Osteoblast (primary cell): ENCODE measurements around the gene DHX15. TPM values are rescaled to one million over a fixed set of nuclear protein-coding genes. Genes with fewer than 3 reads are reported as not detected.

ENCODE experiments used
- DNase-seq: peaks from one replicate; pipeline ENCODE4 v3.0.0; 2011; ENCODE audit warnings: low spot score, mixed read lengths; ENCODE audit not compliant: insufficient read length; ENCODE audit errors: missing footprints
- H2AFZ ChIP-seq: 2 replicates; pipeline ENCODE4 v1.6.0; 2011; ENCODE audit warnings: mild to moderate bottlenecking, low read length
- H3K27ac ChIP-seq: 2 replicates; pipeline ENCODE4 v1.5.1; 2011; ENCODE audit warnings: mild to moderate bottlenecking, low read depth, low read length, moderate library complexity
- H3K27me3 ChIP-seq: 2 replicates; pipeline ENCODE4 v1.6.0; 2012; ENCODE audit warnings: mild to moderate bottlenecking, control low read depth, inconsistent platforms, low read length, moderate library complexity; ENCODE audit not compliant: insufficient read depth
- H3K36me3 ChIP-seq: 2 replicates; pipeline ENCODE4 v1.5.1; 2011; ENCODE audit warnings: mild to moderate bottlenecking, low read length, control low read depth, moderate library complexity; ENCODE audit not compliant: insufficient read depth
- H3K4me1 ChIP-seq: 2 replicates; pipeline ENCODE4 v1.5.1; 2011; ENCODE audit warnings: mild to moderate bottlenecking, low read length, control low read depth, moderate library complexity; ENCODE audit not compliant: insufficient read depth
- H3K4me2 ChIP-seq: 2 replicates; pipeline ENCODE4 v1.6.0; 2011; ENCODE audit warnings: mild to moderate bottlenecking, low read length; ENCODE audit not compliant: insufficient read depth
- H3K4me3 ChIP-seq: fragments of 200-600 bp; sonication (generic); 3 replicates; pipeline ENCODE4 v1.5.1; 2012; ENCODE audit warnings: mild to moderate bottlenecking, low read length, inconsistent platforms; ENCODE audit not compliant: insufficient read depth
- H3K79me2 ChIP-seq: 2 replicates; pipeline ENCODE4 v1.6.0; 2012; ENCODE audit warnings: mild to moderate bottlenecking, low read length, control low read depth, inconsistent platforms; ENCODE audit not compliant: insufficient read depth
- H3K9me3 ChIP-seq: 2 replicates; pipeline ENCODE4 v1.5.1; 2011; ENCODE audit warnings: low read depth, low read length, control low read depth
- H4K20me1 ChIP-seq: 2 replicates; pipeline ENCODE4 v1.6.0; 2012; ENCODE audit warnings: mild to moderate bottlenecking, low read length, control low read depth; ENCODE audit not compliant: insufficient read depth
- total RNA-seq: library from RNA; depleted of rRNA; stranded (reverse); fragments of >200 nt; gene quantifications from 2 replicates; pipeline ENCODE4 v1.2.3, GENCODE V29; 2012
- TF ChIP-seq, protein P1 (sequence below): IDR thresholded peaks from 2 replicates; pipeline ENCODE4 v1.5.1; 2011; ENCODE audit warnings: mild to moderate bottlenecking, low read depth, low read length, moderate library complexity; ENCODE audit errors: extremely low read depth

Gene DHX15
- total RNA-seq, 1 donor, result 109 TPM

DNA sequence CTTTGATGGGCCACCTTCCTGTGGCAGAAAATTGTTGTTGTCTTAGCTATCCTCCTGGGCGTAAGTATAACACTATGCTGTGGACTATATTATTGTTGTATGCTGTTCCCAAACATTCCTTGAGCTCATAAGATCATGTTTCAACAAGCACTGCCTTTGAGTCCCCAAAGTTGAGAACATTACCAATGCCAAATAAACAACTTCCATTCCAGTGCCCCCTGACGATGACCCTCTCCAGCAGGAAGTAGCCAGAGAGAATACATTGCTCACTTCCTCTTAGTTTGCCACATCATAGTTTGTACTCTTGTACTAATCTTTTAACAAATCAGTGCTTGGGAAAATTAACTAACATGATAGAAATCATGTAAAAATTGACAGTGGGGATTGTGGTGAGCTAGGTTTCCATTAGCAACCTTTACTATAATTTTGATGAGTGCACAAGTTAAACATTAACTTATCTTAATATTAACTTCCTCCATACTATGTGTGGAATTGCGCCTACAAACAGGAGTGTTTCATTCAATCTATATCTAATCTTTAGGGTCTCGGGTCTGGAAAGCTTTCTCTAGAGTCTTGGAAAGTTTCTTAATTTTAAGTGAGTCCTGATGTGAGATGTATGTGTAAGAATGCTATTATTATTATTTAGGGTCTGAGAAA is 20.3 kb upstream of the DHX15 start:
- H3K27me3 ChIP-seq, result peaks cover 3% of the 10 kb centered on the region
- H2AFZ ChIP-seq, result peak overlapping the region; percentile 6
- no peaks in the 10 kb centered on the region for H3K36me3 ChIP-seq
- H3K9me3 ChIP-seq, result no peaks in the 10 kb centered on the region
- no peak for DNase-seq
- H3K4me2 ChIP-seq, result no peak overlapping the region
- no peaks in the 10 kb centered on the region for H4K20me1 ChIP-seq
- H3K79me2 ChIP-seq, result no peaks in the 10 kb centered on the region
- H3K4me3 ChIP-seq, result no peak overlapping the region
- no peaks in the 10 kb centered on the region for H3K4me1 ChIP-seq
- TF ChIP-seq, protein P1, sequence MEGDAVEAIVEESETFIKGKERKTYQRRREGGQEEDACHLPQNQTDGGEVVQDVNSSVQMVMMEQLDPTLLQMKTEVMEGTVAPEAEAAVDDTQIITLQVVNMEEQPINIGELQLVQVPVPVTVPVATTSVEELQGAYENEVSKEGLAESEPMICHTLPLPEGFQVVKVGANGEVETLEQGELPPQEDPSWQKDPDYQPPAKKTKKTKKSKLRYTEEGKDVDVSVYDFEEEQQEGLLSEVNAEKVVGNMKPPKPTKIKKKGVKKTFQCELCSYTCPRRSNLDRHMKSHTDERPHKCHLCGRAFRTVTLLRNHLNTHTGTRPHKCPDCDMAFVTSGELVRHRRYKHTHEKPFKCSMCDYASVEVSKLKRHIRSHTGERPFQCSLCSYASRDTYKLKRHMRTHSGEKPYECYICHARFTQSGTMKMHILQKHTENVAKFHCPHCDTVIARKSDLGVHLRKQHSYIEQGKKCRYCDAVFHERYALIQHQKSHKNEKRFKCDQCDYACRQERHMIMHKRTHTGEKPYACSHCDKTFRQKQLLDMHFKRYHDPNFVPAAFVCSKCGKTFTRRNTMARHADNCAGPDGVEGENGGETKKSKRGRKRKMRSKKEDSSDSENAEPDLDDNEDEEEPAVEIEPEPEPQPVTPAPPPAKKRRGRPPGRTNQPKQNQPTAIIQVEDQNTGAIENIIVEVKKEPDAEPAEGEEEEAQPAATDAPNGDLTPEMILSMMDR, result no peak
- no peak overlapping the region for H3K27ac ChIP-seq

DNA sequence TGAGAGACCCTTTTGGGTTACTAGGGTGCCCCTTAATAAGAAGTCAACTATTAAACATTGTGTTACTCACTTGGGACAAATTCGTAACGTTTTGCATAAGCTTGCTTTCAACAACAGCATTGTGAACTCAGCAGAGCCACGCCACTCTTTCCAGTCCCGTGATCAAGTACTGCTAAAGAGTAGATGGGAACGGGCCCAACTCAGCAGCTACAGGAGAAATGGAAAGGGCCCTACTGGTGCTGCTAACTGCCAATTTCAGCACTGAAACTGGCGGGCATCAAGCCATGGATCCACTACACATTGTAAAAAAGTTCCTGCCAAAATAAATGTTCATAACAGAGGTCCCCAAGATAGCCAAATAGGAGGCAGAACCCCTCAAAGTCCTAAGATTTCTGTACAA is 19.0 kb upstream of the DHX15 start:
- no peak overlapping the region for H3K4me3 ChIP-seq
- H3K27me3 ChIP-seq, result peaks cover 3% of the 10 kb centered on the region
- H3K79me2 ChIP-seq, result no peaks in the 10 kb centered on the region
- no peaks in the 10 kb centered on the region for H3K36me3 ChIP-seq
- TF ChIP-seq, protein P1, result no peak
- no peaks in the 10 kb centered on the region for H4K20me1 ChIP-seq
- H3K4me1 ChIP-seq, result no peaks in the 10 kb centered on the region
- no peak overlapping the region for H2AFZ ChIP-seq
- no peak for DNase-seq
- H3K27ac ChIP-seq, result no peak overlapping the region
- H3K4me2 ChIP-seq, result no peak overlapping the region
- no peaks in the 10 kb centered on the region for H3K9me3 ChIP-seq

DNA sequence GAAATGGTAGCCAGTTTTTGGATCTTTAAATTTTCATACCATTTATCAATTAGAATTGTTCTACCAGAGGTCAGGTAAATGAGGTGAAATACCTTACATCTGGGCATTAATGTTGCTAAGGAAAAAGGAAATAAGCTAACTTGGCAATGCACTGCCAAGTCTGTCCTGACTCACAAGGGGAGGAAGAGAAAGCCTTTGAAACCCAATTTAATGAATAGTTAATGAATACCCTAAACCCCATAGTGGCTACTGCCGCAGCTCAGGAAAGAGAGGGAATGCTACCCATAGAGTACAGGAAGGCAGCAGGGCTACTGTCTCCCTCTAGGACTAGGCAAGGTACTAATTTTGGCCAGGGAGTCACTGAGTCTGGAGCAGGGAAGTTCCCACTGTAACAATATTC is 16.8 kb upstream of the DHX15 start:
- H3K4me2 ChIP-seq, result no peak overlapping the region
- TF ChIP-seq, protein P1, result no peak
- no peaks in the 10 kb centered on the region for H3K79me2 ChIP-seq
- no peak for DNase-seq
- no peak overlapping the region for H3K4me3 ChIP-seq
- peaks cover 3% of the 10 kb centered on the region for H3K27me3 ChIP-seq
- H3K36me3 ChIP-seq, result no peaks in the 10 kb centered on the region
- no peaks in the 10 kb centered on the region for H3K9me3 ChIP-seq
- no peak overlapping the region for H3K27ac ChIP-seq
- H3K4me1 ChIP-seq, result no peaks in the 10 kb centered on the region
- no peak overlapping the region for H2AFZ ChIP-seq
- H4K20me1 ChIP-seq, result no peaks in the 10 kb centered on the region

DNA sequence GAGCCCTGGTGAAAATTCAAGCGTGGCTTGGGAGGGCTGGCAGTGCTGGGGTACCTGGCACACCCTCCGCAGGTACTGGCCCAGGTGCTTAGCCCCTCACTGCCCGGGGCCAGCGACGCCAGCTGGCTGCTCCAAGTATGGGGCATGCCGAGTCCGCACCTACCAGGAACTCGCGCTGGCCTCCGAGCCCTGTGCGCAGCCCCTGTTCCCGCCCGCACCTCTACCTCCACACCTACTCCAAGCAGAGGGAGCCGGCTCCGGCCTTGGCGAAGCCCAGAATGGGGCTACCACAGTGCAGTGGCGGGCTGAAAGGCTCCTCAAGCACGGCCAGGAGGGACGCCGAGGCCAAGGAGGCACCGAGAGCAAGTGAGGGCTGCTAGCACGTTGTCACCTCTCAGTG is 14.9 kb upstream of the DHX15 start:
- no peak overlapping the region for H3K27ac ChIP-seq
- no peak overlapping the region for H3K4me3 ChIP-seq
- H3K27me3 ChIP-seq, result peaks cover 3% of the 10 kb centered on the region
- H3K79me2 ChIP-seq, result no peaks in the 10 kb centered on the region
- no peaks in the 10 kb centered on the region for H3K36me3 ChIP-seq
- no peak overlapping the region for H2AFZ ChIP-seq
- TF ChIP-seq, protein P1, result no peak
- H3K9me3 ChIP-seq, result no peaks in the 10 kb centered on the region
- DNase-seq, result no peak
- no peaks in the 10 kb centered on the region for H4K20me1 ChIP-seq
- H3K4me1 ChIP-seq, result no peaks in the 10 kb centered on the region
- H3K4me2 ChIP-seq, result no peak overlapping the region
